HUES6 (cell line): ENCODE measurements around the gene APLN.

ENCODE experiments used
- H3K27ac ChIP-seq: 2 replicates; pipeline ENCODE4 v1.7.0; 2013; ENCODE audit warnings: low read depth, mild to moderate bottlenecking, low read length, inconsistent platforms
- H3K27me3 ChIP-seq: 2 replicates; pipeline ENCODE4 v1.6.1; 2013; ENCODE audit warnings: low read length; ENCODE audit not compliant: control insufficient read depth, insufficient read depth
- H3K36me3 ChIP-seq: 2 replicates; pipeline ENCODE4 v1.6.1; 2013; ENCODE audit warnings: low read length; ENCODE audit not compliant: control insufficient read depth, insufficient read depth
- H3K4me1 ChIP-seq: 2 replicates; pipeline ENCODE4 v1.6.1; 2013; ENCODE audit warnings: low read length; ENCODE audit not compliant: control insufficient read depth, insufficient read depth
- H3K4me3 ChIP-seq: 2 replicates; pipeline ENCODE4 v1.5.1; 2013; ENCODE audit warnings: low read depth, low read length
- H3K9ac ChIP-seq: one replicate; pipeline ENCODE4 v1.6.1; 2013; ENCODE audit warnings: mild to moderate bottlenecking, low read length
- H3K9me3 ChIP-seq: 2 replicates; pipeline ENCODE4 v1.6.1; 2013; ENCODE audit warnings: low read depth, low read length; ENCODE audit not compliant: control insufficient read depth, insufficient read depth

The APLN gene

GRCh38 chrX:129661369-129661768 is 6.6 kb upstream of the APLN start:
- Histone ChIP-seq H3K9me3 (peaks cover 14% of the 10 kb centered on the region), H3K4me1 (peaks cover 21% of the 10 kb centered on the region), H3K27me3 (peaks cover 24% of the 10 kb centered on the region), H3K36me3 (no peaks in the 10 kb centered on the region), H3K4me3 (no peak overlapping the region), H3K9ac (no peak overlapping the region), H3K27ac (no peak overlapping the region)

DNA sequence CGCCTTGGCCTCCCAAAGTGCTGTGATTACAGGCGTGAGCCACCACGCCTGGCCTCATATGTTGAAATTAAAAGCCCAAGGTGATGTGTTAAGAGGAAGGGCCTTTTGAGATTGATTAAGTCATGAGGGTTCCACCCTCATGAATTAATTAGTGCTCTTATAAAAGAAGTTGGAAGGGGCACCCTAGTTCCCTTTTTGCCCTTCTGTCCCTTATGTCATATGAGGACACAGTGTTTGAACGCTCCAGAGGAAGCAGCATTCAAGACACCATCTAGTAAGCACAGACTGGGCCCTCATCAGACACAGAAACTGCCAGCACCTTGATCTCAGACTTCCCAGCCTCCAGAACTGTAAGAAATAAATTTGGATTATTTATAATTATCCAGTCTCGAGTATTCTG is 5.1 kb upstream of the APLN start:
- Histone ChIP-seq H3K36me3 (no peaks in the 10 kb centered on the region), H3K27ac (no peak overlapping the region), H3K9me3 (peaks cover 14% of the 10 kb centered on the region), H3K4me3 (no peak overlapping the region), H3K27me3 (peaks cover 39% of the 10 kb centered on the region), H3K4me1 (peaks cover 8% of the 10 kb centered on the region; the same call in 1 of the 2 replicates), H3K9ac (no peak overlapping the region)

DNA sequence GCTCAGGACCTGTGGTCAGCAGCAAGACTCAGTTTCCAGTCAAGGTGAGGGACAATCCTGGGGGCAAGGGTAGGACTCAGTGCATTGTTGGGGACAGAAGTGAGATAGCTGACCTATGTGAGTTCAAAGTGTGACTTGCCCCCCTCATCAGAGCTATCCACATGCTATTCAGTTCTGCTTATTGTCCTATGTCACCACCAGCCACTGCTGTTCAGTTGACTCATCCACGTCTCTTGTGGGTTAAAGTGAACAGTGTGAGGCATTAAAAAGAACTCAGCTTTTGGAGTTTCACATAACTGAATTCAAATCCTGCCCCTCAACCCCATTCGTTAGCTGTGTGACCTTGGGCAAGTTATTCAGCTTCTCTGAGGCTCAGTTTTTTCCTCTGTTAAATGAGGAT is 4.4 kb upstream of the APLN start:
- Histone ChIP-seq H3K27ac (no peak overlapping the region), H3K4me3 (no peak overlapping the region), H3K9ac (no peak overlapping the region), H3K36me3 (no peaks in the 10 kb centered on the region), H3K9me3 (peaks cover 14% of the 10 kb centered on the region), H3K27me3 (peaks cover 46% of the 10 kb centered on the region), H3K4me1 (peaks cover 6% of the 10 kb centered on the region; the same call in 1 of the 2 replicates)

DNA sequence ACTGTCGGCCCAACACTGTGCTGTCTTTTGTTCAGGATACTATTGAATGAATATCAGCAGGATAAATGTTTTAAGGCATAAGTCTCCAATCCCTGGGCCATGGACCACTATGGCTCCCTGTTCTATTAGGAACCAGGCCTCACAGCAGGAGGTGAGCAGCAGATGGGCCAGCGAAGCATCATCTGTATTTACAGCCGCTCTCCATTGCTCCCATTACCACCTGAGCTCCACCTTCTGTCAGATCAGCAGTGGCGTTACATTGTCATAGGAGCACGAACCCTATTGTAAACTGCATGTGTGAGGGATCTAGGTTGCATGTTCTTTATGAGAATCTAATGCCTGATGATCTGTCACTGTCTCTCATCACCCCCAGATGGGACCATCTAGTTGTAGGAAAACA is 3.7 kb upstream of the APLN start:
- Histone ChIP-seq H3K4me3 (no peak overlapping the region), H3K27ac (no peak overlapping the region)

DNA sequence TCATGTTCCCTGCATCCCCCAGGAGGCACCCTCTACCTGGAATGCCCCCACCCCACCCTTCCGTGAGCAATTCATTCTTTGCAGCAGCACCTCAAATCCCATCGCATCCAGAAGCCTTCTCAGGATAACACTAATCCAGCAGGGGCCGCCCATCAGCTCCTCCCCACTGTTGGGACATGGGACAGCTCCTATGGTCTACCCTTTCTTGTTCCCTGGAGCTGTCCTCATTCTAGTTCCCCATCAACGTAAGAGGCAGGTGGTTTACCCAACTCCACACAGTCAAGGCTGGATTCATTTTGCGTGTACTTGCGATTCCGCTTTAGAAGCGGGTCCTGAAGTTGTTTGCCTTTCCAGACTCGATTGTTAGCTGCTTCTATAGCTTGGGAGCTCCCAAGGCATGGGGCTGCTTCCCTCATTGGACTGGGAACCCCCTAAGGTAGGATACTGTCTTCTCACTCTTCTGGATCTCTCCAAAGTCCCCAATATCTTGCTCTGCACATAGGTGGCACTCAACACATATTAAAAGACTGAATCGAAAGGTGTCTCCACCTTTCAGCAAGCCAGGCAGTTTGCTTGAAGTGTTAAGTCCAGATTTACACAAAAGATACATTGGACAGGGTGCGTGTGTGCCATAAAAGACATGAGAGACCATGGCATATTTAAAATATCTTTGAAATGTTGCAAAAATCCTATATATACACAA is 942 bp upstream of the APLN start:
- Histone ChIP-seq H3K36me3 (no peaks in the 10 kb centered on the region), H3K4me1 (peaks cover 8% of the 10 kb centered on the region), H3K9ac (no peak overlapping the region), H3K9me3 (peaks cover 14% of the 10 kb centered on the region), H3K27me3 (peaks cover 73% of the 10 kb centered on the region), H3K27ac (no peak overlapping the region), H3K4me3 (peak overlapping the region; percentile 67)

More for the DNA sequence above, 3.7 kb upstream of the APLN start:
- H3K27me3 ChIP-seq = peaks cover 53% of the 10 kb centered on the region
- H3K9ac ChIP-seq = no peak overlapping the region
- peaks cover 13% of the 10 kb centered on the region for H3K4me1 ChIP-seq
- peaks cover 14% of the 10 kb centered on the region for H3K9me3 ChIP-seq
- no peaks in the 10 kb centered on the region for H3K36me3 ChIP-seq

DNA sequence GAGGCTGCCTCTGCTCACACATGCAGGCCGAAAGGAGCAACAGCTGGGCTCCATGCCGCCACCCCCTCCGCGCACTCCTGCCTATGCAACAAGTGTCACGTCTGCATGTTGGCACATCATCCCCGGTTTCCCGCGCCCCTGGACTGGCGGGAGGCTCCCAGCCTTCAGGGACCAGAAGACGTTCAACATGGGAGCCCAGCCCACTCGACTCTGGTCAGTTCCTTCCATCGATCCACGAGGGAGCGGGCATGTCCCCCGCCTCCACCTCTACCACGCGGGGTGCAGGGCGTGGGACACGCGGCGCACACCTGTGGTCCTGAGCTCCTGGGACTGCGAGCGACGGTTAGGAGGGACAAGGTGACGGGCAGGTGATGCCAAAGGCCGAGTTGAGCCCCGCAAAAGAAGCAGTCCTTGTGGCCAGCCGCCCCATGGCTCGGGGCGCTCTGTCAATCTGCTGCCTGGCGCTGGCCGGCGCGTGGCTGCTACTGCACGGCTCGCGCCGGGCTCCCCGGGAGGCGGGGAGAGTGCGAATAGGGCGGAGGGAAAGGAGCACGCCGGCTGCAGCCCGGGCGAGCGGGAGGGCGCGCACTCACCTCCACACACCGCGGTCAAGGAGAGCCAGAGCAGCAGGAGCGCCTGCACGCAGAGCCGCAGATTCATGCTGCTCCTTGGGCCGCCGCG is 645 bp downstream of the APLN start:
- Histone ChIP-seq H3K36me3 (no peaks in the 10 kb centered on the region), H3K9ac (peak overlapping the region; percentile 14), H3K4me3 (peak overlapping the region; percentile 67), H3K4me1 (peaks cover 8% of the 10 kb centered on the region), H3K27me3 (peaks cover 89% of the 10 kb centered on the region), H3K27ac (no peak overlapping the region), H3K9me3 (peaks cover 7% of the 10 kb centered on the region)

DNA sequence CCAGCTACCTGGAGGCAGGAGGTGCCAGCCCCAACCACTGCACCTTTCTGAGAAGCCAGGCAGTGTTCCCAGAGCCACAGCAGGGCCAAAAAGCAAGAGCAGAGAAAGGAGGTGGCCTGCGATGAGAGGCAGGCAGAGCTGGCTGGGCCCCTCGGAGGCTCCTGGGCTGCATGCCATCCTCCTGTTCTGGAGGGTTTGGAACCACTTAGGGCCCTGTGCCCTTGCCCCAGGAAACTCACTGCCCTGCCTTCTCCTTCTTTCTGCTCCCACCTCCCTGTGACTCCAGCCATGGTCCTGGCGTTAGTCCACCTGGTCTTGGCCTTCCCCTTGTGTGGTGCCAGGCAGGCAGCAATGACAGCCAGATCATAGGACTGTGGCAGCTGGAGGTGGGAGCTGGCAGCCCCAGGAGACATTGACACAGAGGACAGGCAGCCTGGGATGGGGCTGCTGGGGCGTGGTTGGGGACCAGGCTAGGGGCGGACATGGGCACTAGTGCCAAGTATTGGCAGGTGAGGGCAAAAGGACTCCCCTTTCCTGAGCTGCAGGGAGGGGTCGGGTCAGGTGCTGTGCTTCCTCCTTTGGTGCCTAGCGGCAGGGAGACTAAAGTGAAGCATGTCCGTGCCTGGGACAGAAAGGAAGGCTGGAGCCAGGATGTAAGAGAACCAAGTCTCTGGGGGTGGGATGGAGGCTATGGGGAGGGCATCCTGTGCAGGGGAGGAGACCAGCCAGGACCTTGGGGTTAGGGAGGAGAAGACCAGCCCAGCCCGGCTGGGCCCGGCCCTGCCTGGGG is 1.4 kb downstream of the APLN start:
- H3K36me3 ChIP-seq = no peaks in the 10 kb centered on the region
- H3K4me1 ChIP-seq = peaks cover 8% of the 10 kb centered on the region
- H3K27me3 ChIP-seq = peaks cover 94% of the 10 kb centered on the region
- H3K9ac ChIP-seq = no peak overlapping the region
- H3K27ac ChIP-seq = no peak overlapping the region
- peaks cover 1% of the 10 kb centered on the region for H3K9me3 ChIP-seq
- H3K4me3 ChIP-seq = peak overlapping the region; percentile 67

GRCh38 chrX:129652565-129653169 is 2.1 kb downstream of the APLN start:
- Histone ChIP-seq H3K4me3 (no peak overlapping the region), H3K9ac (no peak overlapping the region), H3K27me3 (peaks cover 95% of the 10 kb centered on the region), H3K4me1 (peaks cover 8% of the 10 kb centered on the region), H3K9me3 (no peaks in the 10 kb centered on the region), H3K36me3 (no peaks in the 10 kb centered on the region), H3K27ac (no peak overlapping the region)

DNA sequence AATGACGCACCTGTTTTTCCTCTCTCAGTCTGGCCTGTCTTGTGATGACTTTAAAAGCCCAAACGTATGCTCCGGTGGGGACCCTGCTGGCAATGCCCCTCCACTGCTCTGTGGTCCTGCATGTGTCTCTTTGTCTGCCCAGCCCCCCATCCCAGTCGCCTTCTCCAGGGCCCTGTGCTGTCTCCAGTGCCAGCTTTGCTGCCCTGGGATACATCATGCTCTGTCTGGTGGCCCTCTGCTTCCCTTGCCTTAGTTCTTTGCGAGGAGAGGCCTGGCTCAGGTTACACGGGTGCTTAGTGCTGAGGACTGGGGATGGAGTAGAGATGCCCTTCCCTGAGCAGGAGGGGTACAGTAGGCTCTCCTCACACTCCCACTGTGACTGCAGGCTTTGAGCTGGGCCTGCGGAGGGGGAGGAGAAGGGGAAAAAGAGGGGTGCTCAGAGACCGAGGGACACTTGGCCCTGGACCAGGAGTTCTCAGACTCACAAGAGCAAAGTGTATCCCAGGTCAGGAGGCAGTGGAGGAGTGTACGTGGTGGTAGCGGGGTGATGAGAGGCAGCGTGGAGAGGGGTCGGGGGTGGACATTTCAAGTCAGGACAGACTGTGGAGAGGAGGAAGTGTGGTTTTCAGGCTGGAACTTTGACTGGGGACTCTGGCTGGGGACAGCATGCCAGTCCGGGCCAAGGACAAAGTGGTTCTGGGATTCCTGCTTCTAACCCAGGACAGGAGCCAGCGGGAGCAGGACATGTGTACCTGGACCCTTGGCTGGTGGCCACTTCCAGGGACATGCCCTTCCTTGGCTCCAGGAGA is 2.8 kb downstream of the APLN start:
- Histone ChIP-seq H3K36me3 (no peaks in the 10 kb centered on the region), H3K27ac (no peak overlapping the region), H3K9me3 (no peaks in the 10 kb centered on the region), H3K4me1 (peaks cover 8% of the 10 kb centered on the region), H3K4me3 (no peak overlapping the region), H3K27me3 (peaks cover 97% of the 10 kb centered on the region), H3K9ac (no peak overlapping the region)

GRCh38 chrX:129650821-129651510 is 3.8 kb downstream of the APLN start:
- Histone ChIP-seq H3K4me1 (peaks cover 8% of the 10 kb centered on the region), H3K27me3 (peaks cover 100% of the 10 kb centered on the region), H3K27ac (no peak overlapping the region)

More at GRCh38 chrX:129650821-129651510, 3.8 kb downstream of the APLN start:
- no peaks in the 10 kb centered on the region for H3K36me3 ChIP-seq
- H3K4me3 ChIP-seq = no peak overlapping the region
- H3K9ac ChIP-seq = no peak overlapping the region
- no peaks in the 10 kb centered on the region for H3K9me3 ChIP-seq
